GM19468 (cell line): Measurements from ENCODE around the gene C16orf86.
A peak's percentile ranks its signal among the peaks of the same experiment; 100 is the strongest.

Source experiments
- ATAC-seq: cut with Tn5 transposase; IDR thresholded peaks from one replicate; pipeline ENCODE4 v1.9.1; 2021; ENCODE audit warnings: mild to moderate bottlenecking, moderate library complexity, moderate number of reproducible peaks; ENCODE audit not compliant: unreplicated experiment; ENCODE audit errors: extremely low read depth

The C16orf86 gene, protein sequence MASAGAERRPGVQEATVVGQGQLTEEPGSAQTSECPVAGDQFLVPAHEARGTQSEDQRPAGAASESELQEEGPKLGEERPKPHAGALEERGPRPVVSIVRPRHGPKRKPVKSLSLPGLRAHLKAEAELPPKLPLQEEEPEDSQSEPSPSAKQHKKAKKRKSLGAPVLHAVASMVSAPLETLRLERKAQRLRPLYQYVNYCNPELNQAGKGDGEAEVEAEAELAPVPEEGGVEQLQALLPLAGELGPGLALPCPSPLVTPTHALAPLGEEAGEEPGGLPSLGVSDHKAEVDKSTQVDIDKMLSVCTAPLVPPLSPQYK

DNA sequence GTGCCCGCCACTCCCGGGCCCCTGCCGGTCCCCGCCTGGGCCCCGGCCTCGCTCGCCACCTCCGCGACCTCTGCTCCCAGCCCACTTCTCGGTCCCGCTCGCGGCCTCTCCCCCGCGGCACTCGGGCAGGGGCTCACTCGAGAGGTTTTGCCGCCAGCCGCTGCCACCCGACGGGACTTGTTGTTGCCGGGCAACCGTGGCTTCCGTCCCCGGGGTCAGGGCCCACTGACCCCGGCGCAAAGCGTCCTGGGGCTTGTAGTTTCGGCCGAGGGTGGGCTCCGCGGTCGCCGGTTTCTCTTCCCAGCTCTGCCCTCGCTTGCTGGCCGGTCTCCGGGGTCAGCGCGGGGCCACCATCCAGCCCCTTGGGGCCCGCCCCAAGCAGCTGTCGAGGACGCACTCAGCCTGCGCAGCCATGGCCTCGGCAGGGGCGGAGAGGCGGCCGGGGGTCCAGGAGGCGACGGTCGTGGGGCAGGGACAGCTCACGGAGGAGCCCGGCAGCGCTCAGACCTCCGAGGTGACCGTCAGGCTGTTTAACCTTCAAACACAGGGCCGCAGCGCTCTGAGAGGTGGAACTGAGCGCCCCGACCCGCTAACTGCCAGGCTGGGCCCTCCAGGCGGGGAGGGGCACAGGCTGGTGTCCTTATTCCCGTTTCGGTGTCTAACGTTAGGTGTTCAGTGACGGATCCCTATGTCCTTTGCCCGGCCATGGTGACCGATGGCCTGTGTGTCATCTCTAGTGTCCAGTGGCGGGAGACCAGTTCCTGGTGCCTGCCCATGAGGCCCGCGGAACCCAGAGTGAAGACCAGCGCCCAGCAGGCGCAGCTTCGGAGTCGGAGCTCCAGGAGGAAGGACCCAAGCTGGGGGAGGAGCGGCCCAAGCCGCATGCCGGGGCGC lies at the start of gene C16orf86, which contains the start of gene ENKD1:
Gene C16orf86 (plus strand): TSS at position 256 of the 894 bp plus-strand sequence. CDS start 157 bp downstream, at position 413.
Gene ENKD1 (minus strand): TSS at position 192 of the 894 bp plus-strand sequence. CDS start 308 bp downstream, outside the sequence.
- peak; percentile 31 for ATAC-seq

DNA sequence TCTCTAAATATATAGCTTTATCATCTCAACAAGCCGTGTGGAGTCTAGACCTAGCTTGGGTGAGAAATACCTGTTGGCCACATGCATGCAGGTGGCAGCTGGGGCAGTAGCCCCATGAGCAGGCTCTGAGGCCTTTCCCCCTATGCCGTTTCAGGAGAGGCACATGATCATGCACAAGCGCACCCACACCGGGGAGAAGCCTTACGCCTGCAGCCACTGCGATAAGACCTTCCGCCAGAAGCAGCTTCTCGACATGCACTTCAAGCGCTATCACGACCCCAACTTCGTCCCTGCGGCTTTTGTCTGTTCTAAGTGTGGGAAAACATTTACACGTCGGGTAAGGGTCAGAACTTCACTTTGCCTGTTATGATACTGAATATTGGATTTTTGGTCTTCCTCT lies 38.4 kb upstream of the C16orf86 start:
- no peak for ATAC-seq

GRCh38 chr16:67632415-67633172 lies 34.0 kb upstream of the C16orf86 start:
- ATAC-seq = no peak

DNA sequence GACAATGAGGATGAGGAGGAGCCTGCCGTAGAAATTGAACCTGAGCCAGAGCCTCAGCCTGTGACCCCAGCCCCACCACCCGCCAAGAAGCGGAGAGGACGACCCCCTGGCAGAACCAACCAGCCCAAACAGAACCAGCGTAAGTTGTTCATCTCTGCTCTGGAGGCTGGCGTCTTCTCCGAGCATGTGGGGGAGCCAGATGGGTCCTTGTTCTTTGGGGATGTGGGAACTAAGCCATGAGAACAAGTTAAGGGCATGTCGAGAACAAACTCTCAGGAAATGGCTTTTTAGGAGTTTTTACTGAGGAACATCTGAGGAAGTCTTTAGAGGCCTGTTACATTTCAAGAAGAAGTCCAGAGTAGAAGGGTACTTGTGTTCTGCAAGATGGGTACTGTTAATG lies 29.9 kb upstream of the C16orf86 start:
- ATAC-seq = no peak

DNA sequence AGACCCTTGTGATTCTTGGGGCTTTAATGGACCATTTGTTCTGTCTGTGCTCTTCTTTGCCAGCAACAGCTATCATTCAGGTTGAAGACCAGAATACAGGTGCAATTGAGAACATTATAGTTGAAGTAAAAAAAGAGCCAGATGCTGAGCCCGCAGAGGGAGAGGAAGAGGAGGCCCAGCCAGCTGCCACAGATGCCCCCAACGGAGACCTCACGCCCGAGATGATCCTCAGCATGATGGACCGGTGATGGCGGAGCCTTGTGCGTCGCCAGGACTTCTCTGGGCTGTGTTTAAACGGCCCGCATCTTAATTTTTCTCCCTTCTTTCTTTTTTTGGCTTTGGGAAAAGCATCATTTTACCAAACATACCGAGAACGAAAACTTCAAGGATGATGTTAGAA lies 29.0 kb upstream of the C16orf86 start:
- ATAC-seq = no peak

DNA sequence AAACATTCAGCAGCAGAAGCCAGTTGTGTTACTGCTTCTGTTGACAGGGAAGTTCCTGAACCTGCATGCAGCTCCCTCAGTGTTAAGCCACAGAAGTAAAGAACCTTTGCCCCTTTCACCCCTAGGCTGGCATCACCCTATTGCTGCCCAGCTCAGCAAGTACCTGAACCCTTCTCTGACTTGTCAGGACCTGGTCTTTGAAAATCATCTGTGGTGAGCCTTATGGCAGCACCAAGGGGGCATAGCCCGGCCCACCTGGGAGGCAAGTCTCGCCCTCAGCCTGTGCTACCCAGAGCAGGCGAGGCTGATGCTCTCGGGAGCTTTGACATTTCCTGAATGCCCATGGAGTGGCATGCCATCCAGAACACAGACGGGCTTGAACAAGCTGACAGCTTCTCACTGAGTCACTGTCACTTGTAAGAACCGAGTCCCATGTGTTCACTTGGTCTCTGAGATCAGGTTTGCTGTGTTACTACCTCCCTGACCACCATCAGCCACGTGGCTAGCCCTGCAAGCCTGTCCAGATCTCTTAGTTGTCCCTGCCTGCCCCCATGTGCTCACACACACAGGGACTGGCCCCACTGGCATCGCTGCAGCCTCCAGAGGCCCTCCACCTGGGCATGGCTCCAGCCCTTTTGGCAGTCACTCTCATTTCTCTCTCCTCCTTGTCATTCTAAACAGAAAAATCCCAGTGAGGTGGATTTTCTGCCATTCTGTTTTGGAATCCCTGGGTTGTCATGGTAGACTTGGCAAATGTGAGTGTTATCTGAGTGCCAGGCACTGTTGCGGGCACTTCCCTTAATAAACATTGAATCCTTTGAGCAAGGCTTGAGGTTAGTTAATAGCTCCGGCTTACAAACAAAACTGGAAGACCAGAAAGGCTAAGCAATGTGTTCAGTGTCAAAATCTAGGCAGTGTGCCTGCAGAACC lies 24.6 kb upstream of the C16orf86 start:
- no peak for ATAC-seq

GRCh38 chr16:67644038-67644437 lies 22.6 kb upstream of the C16orf86 start:
- ATAC-seq = no peak

- no peak for ATAC-seq
Measured at GRCh38 chr16:67645397-67646121, 21.1 kb upstream of the C16orf86 start.

- no peak for ATAC-seq
Measured at GRCh38 chr16:67647111-67647651, 19.4 kb upstream of the C16orf86 start.

DNA sequence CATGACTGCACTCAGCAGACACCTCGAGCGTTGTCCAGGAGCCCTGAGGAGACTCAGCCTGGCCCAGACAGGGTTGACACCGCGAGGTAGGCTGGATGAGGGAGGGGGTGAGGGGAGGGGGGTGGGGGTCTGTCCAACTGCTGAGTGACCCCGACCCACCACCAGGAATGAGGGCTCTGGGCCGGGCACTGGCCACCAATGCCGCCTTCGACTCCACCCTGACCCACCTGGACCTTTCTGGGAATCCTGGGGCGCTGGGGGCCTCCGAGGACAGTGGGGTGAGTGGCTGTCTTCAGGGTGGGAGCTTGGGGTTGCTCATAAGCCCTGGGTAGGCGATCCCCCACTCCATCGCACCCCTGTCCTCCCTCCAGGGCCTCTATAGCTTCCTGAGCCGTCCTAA lies 18.9 kb upstream of the C16orf86 start:
- no peak for ATAC-seq

- no peak for ATAC-seq
Measured at GRCh38 chr16:67648088-67648763, 18.4 kb upstream of the C16orf86 start.

GRCh38 chr16:67648764-67649407 lies 17.7 kb upstream of the C16orf86 start:
- no peak for ATAC-seq

GRCh38 chr16:67649494-67649931 lies 17.1 kb upstream of the C16orf86 start:
- ATAC-seq = no peak

DNA sequence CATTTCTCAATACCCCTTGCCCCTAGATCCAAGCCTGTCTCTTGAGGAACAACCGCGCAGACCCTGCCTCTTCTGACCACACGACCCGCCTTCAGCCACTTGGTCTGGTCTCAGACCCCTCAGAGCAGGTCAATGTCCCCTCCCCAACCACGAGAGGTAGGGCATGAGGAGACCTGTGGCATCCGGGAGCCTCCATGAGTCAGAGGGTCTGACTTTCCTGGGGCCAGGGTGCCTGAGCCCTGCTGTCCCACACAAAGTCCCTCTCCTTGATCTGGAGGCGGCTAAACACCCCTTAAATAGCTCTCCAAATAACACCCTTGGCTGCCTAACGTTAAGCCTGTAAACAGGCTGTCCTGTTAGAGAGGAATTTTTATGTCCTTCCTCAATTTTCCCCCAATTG lies 16.6 kb upstream of the C16orf86 start:
- no peak for ATAC-seq

DNA sequence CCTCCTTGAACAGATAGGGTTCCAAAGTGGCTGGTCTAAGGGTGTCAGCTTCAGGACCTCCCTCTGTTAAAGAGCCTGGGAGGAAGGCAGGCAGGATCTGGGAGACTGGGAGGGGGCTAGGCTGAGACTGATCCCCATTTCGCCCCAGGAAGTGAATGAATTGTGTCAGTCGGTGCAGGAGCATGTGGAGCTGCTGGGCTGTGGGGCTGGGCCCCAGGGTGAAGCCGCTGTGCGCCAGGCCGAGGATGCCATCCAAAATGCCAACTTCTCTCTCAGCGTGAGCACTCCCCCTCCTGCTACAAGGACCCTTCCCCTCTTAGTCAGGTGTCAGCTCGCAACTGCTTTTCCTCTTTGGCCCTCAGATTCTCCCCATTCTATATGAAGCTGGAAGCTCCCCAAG lies 15.6 kb upstream of the C16orf86 start:
- ATAC-seq = no peak

- ATAC-seq = no peak
Measured at GRCh38 chr16:67651847-67652246, 14.8 kb upstream of the C16orf86 start.

- ATAC-seq = no peak
Measured at GRCh38 chr16:67652578-67653127, 14.0 kb upstream of the C16orf86 start.
